Body of pancreas (tissue), 4 donors: ENCODE data around the gene ZNF883. TPM values are rescaled to one million over a fixed set of nuclear protein-coding genes. Genes with fewer than 3 reads are reported as not detected.

Experiments
- ATAC-seq: fragments of 150-250 bp; one replicate; pipeline ENCODE4 v1.9.1; 2016
- DNase-seq, 4 donors: peaks; one replicate each; pipeline ENCODE4 v3.0.0-alpha.2; 2019
- H3K27ac ChIP-seq, 4 donors: fragments of 200-600 bp; sonication (generic); 1 replicate in 3 of 4; 2 replicates in 1 of 4; pipeline versions ENCODE4 v1.5.1 to v1.6.1; 2016 to 2019; ENCODE audit warnings: mild to moderate bottlenecking in 1 of 4, mixed read lengths in 1 of 4, moderate library complexity in 1 of 4
- H3K27me3 ChIP-seq, 2 donors: fragments of 200-600 bp; sonication (generic); one replicate each; pipeline ENCODE4 v1.6.0; 2016; ENCODE audit warnings: mild to moderate bottlenecking in 1 of 2
- H3K36me3 ChIP-seq, 2 donors: fragments of 200-600 bp; sonication (generic); replicated peaks in 1 of 2; 2 replicates each; pipeline ENCODE4 v1.5.1; 2016; ENCODE audit warnings: low read depth in 2 of 2; ENCODE audit not compliant: insufficient read depth in 1 of 2
- H3K4me1 ChIP-seq: fragments of 200-600 bp; sonication (generic); one replicate; pipeline ENCODE4 v1.6.0; 2016
- H3K4me3 ChIP-seq, 2 donors: fragments of 200-600 bp; sonication (generic); 1 replicate in 1 of 2; 2 replicates in 1 of 2; pipeline ENCODE4 v1.5.1; 2016 to 2019
- H3K9me3 ChIP-seq, 3 donors: fragments of 200-600 bp; sonication (generic); 1 replicate in 2 of 3; 2 replicates in 1 of 3; pipeline ENCODE4 v1.5.1; 2016
- CTCF ChIP-seq, 7 experiments: fragments of 450-650 bp in 4 of 7; fragments of 200-600 bp in 3 of 7; sonication (generic) in 3 of 7; IDR thresholded peaks; one replicate each; pipeline ENCODE4 v1.5.1; 2016 to 2019; ENCODE audit warnings: antibody characterized with exemption in 7 of 7
- POLR2A ChIP-seq, 3 donors: fragments of 450-650 bp; IDR thresholded peaks; one replicate each; pipeline ENCODE4 v1.6.1; 2016; ENCODE audit warnings: antibody characterized with exemption in 3 of 3, mild to moderate bottlenecking in 2 of 3
- WGBS, 2 donors: methylation state at CpG; one replicate each; pipeline ENCODE4 v1.1.5; 2017; 5-methylcytosine and 5-hydroxymethylcytosine counted together
- intact Hi-C: fragments of 100-400 bp; cut with DNase I; formaldehyde crosslinking; loops from one replicate; pipeline ENCODE4 v1.15.1; 2023
- total RNA-seq, 2 donors: library from RNA; depleted of rRNA; stranded (reverse); fragments of >200 nt; gene quantifications; one replicate each; pipeline ENCODE4 v1.1.0, GENCODE V29; 2016

ZNF883 gene
- total RNA-seq, 2 donors from 2014 or later, result 2.6 TPM; not detected in 1

DNA sequence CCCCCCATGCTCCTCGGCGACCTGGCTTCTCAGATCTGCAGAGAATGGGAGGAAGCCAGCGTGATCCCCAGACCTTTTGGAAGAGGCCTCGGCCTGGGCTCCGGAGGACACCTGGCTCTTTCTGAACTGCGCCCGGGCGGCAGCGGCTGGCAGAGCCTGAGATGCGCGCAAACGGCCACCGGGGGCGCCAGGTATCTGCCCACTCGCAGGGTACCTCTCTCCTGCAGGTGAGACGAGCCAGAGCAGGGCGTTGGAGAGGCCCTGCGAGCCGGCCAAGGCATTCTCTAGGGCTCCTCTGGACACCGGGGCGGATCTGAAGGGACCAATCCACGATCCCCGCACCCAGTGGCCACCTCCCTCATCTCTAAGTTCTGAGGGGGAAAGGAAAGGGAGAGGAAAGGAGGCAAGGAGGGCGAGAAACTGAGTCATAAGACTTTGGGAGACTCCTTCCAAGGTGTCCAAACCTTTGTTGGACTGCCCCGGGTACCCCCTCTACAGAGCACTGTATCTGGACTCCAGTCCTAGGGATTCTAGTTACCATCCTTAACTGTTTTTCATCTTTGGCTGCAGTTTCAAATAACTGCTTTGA lies 66.3 kb downstream of the ZNF883 start:
- TF ChIP-seq POLR2A (IDR thresholded peaks at IDR 0.05) (no peak), CTCF (IDR thresholded peaks at IDR 0.05) (peak in 1 of 7 experiments; percentile 21)
- Histone ChIP-seq H3K9me3 (peaks cover 0 to 17% (median 0%) of the 10 kb centered on the region in 3 donors), H3K36me3 (no peaks in the 10 kb centered on the region), H3K4me3 (no peak overlapping the region), H3K27me3 (no peaks in the 10 kb centered on the region), H3K4me1 (no peaks in the 10 kb centered on the region), H3K27ac (no peak overlapping the region)
- 31 to 48% methylated on average over 11 to 25 of the region's 25 CpGs for WGBS, 2 donors
- intact Hi-C loops, result no loop called here
- ATAC-seq (no peak), DNase-seq (peak in 1 of 4 donors; percentile 11)

- no peak overlapping the region for H3K4me3 ChIP-seq
- intact Hi-C loops, result no loop called here
- DNase-seq, result no peak
- H3K27me3 ChIP-seq, result no peaks in the 10 kb centered on the region
- no peak overlapping the region for H3K27ac ChIP-seq
- TF ChIP-seq CTCF (IDR thresholded peaks at IDR 0.05) (no peak), POLR2A (IDR thresholded peaks at IDR 0.05) (no peak)
- no peaks in the 10 kb centered on the region for H3K9me3 ChIP-seq
- no peak for ATAC-seq
- no peaks in the 10 kb centered on the region for H3K36me3 ChIP-seq
- H3K4me1 ChIP-seq, result no peaks in the 10 kb centered on the region
Observed at GRCh38 chr9:112939418-112939817, 72.6 kb downstream of the ZNF883 start.

DNA sequence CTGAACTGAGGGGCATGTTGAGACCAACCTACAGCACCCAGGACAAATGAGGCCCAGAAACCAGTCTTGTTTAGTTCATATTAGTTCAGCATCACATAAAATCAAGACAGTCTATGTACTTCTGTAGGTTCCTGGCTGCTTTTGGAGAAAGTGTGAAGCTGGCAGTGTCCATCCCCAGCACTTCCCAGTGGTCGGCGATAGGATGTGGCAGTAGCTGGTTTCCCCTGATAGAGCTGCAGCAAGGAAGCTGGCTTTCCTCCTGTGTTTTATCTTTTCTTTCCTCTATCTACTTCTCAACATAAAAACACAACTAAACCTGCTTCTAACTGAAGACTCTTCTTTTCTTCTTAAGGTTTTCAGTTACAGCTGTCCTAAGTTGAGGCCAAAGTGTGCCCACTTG lies 78.3 kb downstream of the ZNF883 start:
- DNase-seq (no peak), ATAC-seq (no peak)
- Histone ChIP-seq H3K4me1 (no peaks in the 10 kb centered on the region), H3K4me3 (no peak overlapping the region), H3K36me3 (no peaks in the 10 kb centered on the region), H3K27me3 (no peaks in the 10 kb centered on the region), H3K27ac (no peak overlapping the region), H3K9me3 (no peaks in the 10 kb centered on the region)
- intact Hi-C loops, result no loop called here
- 62 to 77% methylated on average over 2 of the region's 2 CpGs for WGBS, 2 donors
- no peak for TF ChIP-seq POLR2A (IDR thresholded peaks at IDR 0.05)
- TF ChIP-seq CTCF (IDR thresholded peaks at IDR 0.05), result no peak

- Histone ChIP-seq H3K36me3 (no peaks in the 10 kb centered on the region), H3K27ac (no peak overlapping the region), H3K4me1 (no peaks in the 10 kb centered on the region), H3K27me3 (no peaks in the 10 kb centered on the region), H3K4me3 (no peak overlapping the region), H3K9me3 (no peaks in the 10 kb centered on the region)
- TF ChIP-seq POLR2A (IDR thresholded peaks at IDR 0.05), result no peak
- TF ChIP-seq CTCF (IDR thresholded peaks at IDR 0.05), result peak; percentile 13 to 64 (median 33)
- WGBS, 2 donors, result 11% methylated on average over 8 of the region's 8 CpGs
- no peak for ATAC-seq
- DNase-seq, result peak in 3 of 4 donors; percentile 16 to 32 (median 22)
- intact Hi-C loops, result no loop called here
Observed at GRCh38 chr9:112925058-112925641, 86.8 kb downstream of the ZNF883 start.

GRCh38 chr9:112921549-112921948 lies 90.4 kb downstream of the ZNF883 start:
- WGBS, 2 donors, result 9 to 35% methylated on average over 3 of the region's 3 CpGs
- ATAC-seq, result no peak
- peak in 1 of 4 donors; percentile 16 for DNase-seq
- Histone ChIP-seq H3K27ac (no peak overlapping the region), H3K4me1 (peaks cover 6% of the 10 kb centered on the region), H3K9me3 (no peaks in the 10 kb centered on the region), H3K4me3 (no peak overlapping the region), H3K27me3 (no peaks in the 10 kb centered on the region), H3K36me3 (no peaks in the 10 kb centered on the region)
- intact Hi-C loops, result no loop called here
- TF ChIP-seq POLR2A (IDR thresholded peaks at IDR 0.05) (no peak), CTCF (IDR thresholded peaks at IDR 0.05) (peak in 5 of 7 experiments; percentile 13 to 32 (median 21))
